Skeletal muscle satellite cell (primary cell): Measurements from ENCODE around the gene TUBGCP5.
A peak's percentile ranks its signal among the peaks of the same experiment; 100 is the strongest.

Source experiments
- H3K27me3 ChIP-seq: 2 replicates; pipeline ENCODE4 v1.7.0; 2013; ENCODE audit warnings: low read length; ENCODE audit not compliant: control insufficient read depth, insufficient read depth
- H3K36me3 ChIP-seq: 2 replicates; pipeline ENCODE4 v1.7.0; 2013; ENCODE audit warnings: mild to moderate bottlenecking, control low read depth, low read length; ENCODE audit not compliant: insufficient read depth
- H3K4me1 ChIP-seq: 2 replicates; pipeline ENCODE4 v1.7.0; 2013; ENCODE audit warnings: low read length; ENCODE audit not compliant: control insufficient read depth, insufficient read depth
- H3K4me2 ChIP-seq: 2 replicates; pipeline ENCODE4 v1.7.0; 2013; ENCODE audit warnings: mild to moderate bottlenecking, low read length
- H3K4me3 ChIP-seq: 2 replicates; pipeline ENCODE4 v1.7.0; 2013; ENCODE audit warnings: low read length
- H3K9ac ChIP-seq: 2 replicates; pipeline ENCODE4 v1.7.0; 2013; ENCODE audit warnings: mild to moderate bottlenecking, low read depth, low read length, moderate library complexity
- H3K9me3 ChIP-seq: replicated peaks from 2 replicates; pipeline ENCODE4 v1.7.0; 2013; ENCODE audit warnings: mild to moderate bottlenecking, control low read depth, low read length

The TUBGCP5 gene

DNA sequence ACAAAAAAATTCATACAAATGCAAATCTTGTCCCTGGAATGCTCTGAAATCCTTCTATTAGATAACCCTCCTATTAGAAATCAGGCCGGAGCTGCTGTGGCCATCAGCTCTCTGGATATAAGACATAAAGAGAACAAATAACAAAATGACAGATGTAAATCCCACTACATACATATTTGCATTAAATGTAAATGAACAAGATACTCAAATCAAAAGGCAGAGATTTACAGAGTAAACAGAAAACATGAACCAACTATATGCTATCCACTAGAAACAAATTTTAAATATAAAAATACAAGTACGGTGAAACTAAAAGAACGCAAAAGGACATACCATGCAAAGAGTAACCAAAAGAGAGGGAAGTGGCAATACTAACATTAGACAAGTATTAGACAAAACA lies 69.9 kb downstream of the TUBGCP5 start:
- no peaks in the 10 kb centered on the region for H3K9me3 ChIP-seq
- H3K4me2 ChIP-seq, result no peak overlapping the region
- H3K4me1 ChIP-seq, result peaks cover 23% of the 10 kb centered on the region
- no peak overlapping the region for H3K4me3 ChIP-seq
- H3K27me3 ChIP-seq, result no peaks in the 10 kb centered on the region
- H3K36me3 ChIP-seq, result peaks cover 5% of the 10 kb centered on the region
- no peak overlapping the region for H3K9ac ChIP-seq

DNA sequence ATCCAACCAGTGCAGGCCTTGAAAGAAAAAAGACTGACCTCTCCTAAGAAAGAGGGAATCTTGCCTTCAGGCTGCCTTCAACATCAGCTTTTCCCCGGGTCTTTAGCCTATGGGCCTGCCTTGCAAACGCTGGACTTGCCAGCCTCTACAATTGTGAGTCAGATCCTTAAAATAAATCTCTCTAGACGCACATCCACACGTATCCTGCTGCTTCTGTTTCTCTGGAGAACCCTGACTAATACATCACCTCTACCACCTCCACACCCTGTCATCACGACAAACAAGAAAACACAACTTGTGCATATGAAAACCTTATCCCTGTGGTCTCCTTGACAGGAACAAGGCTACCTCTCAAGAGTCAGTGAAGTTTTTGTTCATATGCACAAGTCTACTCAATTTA lies 71.0 kb downstream of the TUBGCP5 start:
- Histone ChIP-seq H3K9ac (peak overlapping the region; percentile 44), H3K27me3 (no peaks in the 10 kb centered on the region), H3K9me3 (no peaks in the 10 kb centered on the region), H3K4me1 (peaks cover 34% of the 10 kb centered on the region), H3K36me3 (peaks cover 5% of the 10 kb centered on the region), H3K4me3 (peak overlapping the region; percentile 22), H3K4me2 (peak overlapping the region; percentile 66)

DNA sequence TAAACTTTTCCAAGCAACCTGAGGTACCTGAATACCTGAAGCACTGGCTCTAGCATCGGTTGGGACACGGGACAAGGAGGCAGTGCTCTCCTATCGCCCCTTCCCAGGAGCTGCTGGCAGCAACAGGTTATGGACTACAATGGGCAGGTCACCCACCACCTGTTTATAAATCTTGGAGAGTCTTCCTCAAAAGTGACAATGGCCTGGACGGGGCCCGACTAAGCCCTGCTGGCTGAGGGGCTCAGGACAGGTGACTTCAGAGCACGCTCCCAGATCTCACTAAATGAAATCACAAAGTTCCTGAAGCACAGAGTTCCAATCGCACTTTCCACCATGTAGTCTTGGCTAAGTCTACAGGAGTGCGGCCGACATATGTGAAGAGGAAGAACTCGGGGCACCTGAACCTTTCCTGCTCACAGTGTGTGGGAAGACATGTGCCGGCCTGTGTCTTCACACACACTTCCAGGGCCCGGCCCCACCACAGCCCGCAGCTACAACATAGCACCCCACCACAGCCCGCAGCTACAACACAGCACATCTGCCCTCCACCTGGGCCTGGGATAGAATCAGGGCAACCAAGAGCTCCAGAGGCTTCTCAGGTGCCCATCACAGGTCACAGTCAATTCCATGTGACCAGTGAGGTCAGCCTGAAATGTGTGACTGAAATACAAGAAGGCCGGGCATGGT lies 72.1 kb downstream of the TUBGCP5 start:
- Histone ChIP-seq H3K9me3 (no peaks in the 10 kb centered on the region), H3K27me3 (no peaks in the 10 kb centered on the region), H3K4me2 (no peak overlapping the region), H3K4me1 (peaks cover 37% of the 10 kb centered on the region), H3K4me3 (no peak overlapping the region), H3K36me3 (peaks cover 5% of the 10 kb centered on the region), H3K9ac (no peak overlapping the region)

DNA sequence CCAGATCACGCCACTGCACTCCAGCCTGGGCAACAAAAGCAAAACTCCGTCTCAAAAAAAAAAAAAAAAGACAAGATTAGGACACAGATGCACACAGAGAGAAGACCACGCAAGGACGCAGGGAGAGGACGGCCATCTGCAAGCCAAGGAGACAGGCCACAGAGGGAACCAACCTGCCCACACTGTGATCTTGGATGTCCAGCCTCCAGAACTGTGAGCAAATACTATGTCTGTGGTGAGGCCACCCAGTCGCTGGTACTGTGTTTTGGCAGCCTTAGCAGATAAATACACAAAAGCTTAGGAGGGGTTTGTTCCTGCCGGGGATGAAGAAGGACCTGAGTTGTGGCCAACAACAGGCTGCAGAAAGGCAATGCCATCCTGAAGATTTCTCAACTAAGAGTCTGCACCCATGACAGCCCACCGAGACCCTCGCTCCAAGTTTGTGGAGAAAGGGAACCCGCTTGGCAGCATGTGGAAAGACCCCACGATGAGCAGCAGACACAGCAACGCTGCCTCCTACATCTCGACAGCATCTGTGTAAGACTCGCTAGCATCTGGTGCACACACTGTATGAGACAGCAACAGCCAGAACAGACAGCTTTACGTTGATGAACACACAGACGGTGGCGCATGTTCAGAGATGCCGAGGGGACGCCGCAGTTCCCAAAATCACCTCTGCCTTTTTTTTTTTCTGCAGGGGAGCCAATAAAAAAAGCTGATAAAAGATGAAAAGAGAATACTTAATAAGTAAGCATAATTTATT lies 72.9 kb downstream of the TUBGCP5 start:
- no peak overlapping the region for H3K4me3 ChIP-seq
- no peaks in the 10 kb centered on the region for H3K27me3 ChIP-seq
- peaks cover 5% of the 10 kb centered on the region for H3K36me3 ChIP-seq
- no peaks in the 10 kb centered on the region for H3K9me3 ChIP-seq
- H3K9ac ChIP-seq, result no peak overlapping the region
- peaks cover 45% of the 10 kb centered on the region for H3K4me1 ChIP-seq
- H3K4me2 ChIP-seq, result no peak overlapping the region

- Histone ChIP-seq H3K4me1 (peaks cover 45% of the 10 kb centered on the region), H3K4me2 (peak overlapping the region; percentile 60), H3K27me3 (no peaks in the 10 kb centered on the region), H3K9ac (peak overlapping the region; percentile 44), H3K9me3 (no peaks in the 10 kb centered on the region), H3K36me3 (peaks cover 5% of the 10 kb centered on the region), H3K4me3 (no peak overlapping the region)
Measured at GRCh38 chr15:22963641-22964040, 75.7 kb downstream of the TUBGCP5 start.

DNA sequence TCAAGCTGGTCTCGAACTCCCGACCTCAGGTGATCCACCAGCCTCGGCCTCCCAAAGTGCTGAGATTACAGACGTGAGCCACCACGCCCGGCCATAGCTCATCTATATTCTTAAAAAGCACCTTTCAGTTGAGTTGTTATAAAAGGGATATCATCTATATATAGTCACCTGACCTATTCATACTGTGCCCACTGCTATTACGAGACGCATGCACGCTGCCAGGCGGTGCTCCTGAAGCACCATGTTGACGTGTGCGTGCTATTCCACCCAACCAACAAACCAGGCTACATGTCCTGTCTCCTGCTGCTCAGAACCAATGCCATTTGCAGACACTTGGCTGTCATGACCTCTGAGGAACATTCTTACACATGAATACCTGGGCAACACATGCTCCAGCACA lies 76.8 kb downstream of the TUBGCP5 start:
- H3K4me3 ChIP-seq, result no peak overlapping the region
- H3K27me3 ChIP-seq, result no peaks in the 10 kb centered on the region
- H3K36me3 ChIP-seq, result peaks cover 5% of the 10 kb centered on the region
- H3K4me2 ChIP-seq, result no peak overlapping the region
- no peaks in the 10 kb centered on the region for H3K9me3 ChIP-seq
- H3K9ac ChIP-seq, result no peak overlapping the region
- peaks cover 35% of the 10 kb centered on the region for H3K4me1 ChIP-seq

DNA sequence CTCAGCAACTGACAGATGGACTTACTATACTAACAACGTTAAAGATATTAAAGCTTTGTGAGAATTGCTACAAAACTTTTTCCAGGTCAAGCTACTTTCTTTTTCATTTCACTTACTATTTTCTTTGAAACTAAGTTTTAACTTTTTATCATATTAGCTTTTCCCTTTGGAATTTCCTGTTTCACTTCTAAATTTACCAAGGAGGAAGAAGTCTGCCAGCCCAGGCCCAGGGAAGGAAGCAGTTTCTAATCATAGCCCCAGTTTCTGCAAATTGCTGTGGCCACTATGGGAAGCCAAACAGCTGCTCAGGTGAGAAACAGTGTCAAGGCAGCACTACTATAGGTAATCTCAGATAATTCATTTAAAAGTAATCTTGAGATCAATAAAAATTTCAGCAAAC lies 77.6 kb downstream of the TUBGCP5 start:
- Histone ChIP-seq H3K4me3 (peak overlapping the region; percentile 9), H3K4me2 (peak overlapping the region; percentile 37), H3K4me1 (peaks cover 31% of the 10 kb centered on the region), H3K9ac (peak overlapping the region; percentile 33), H3K36me3 (peaks cover 5% of the 10 kb centered on the region), H3K27me3 (no peaks in the 10 kb centered on the region), H3K9me3 (no peaks in the 10 kb centered on the region)

DNA sequence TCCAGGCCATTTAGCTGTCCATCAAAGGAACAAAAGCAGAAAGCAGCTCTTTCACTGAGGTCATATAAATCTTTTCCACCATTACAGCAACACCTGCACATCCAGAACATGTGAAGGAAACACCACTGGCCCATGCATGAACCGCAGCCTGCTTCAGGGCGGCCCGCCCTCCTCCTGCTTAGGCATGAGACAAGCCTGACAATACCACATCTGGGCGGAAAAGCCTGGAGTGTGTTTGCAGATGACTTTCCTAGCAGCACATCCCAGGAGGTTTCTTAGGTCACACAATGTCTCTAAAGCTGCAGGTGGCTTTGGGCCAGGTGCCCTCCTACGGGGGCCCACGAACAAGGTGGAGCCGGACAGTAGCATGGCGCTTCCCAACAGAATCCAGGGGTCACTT lies 78.8 kb downstream of the TUBGCP5 start:
- Histone ChIP-seq H3K4me2 (no peak overlapping the region), H3K4me1 (peaks cover 31% of the 10 kb centered on the region), H3K9ac (no peak overlapping the region), H3K9me3 (no peaks in the 10 kb centered on the region), H3K36me3 (no peaks in the 10 kb centered on the region), H3K27me3 (no peaks in the 10 kb centered on the region), H3K4me3 (no peak overlapping the region)

- Histone ChIP-seq H3K4me1 (peaks cover 31% of the 10 kb centered on the region), H3K9me3 (no peaks in the 10 kb centered on the region), H3K27me3 (no peaks in the 10 kb centered on the region), H3K4me3 (no peak overlapping the region), H3K9ac (no peak overlapping the region), H3K4me2 (no peak overlapping the region), H3K36me3 (no peaks in the 10 kb centered on the region)
Measured at GRCh38 chr15:22960126-22960525, 79.2 kb downstream of the TUBGCP5 start.

GRCh38 chr15:22959321-22960101 lies 79.9 kb downstream of the TUBGCP5 start:
- no peak overlapping the region for H3K9ac ChIP-seq
- no peaks in the 10 kb centered on the region for H3K36me3 ChIP-seq
- H3K4me2 ChIP-seq, result no peak overlapping the region
- H3K27me3 ChIP-seq, result no peaks in the 10 kb centered on the region
- no peaks in the 10 kb centered on the region for H3K9me3 ChIP-seq
- H3K4me3 ChIP-seq, result no peak overlapping the region
- peaks cover 28% of the 10 kb centered on the region for H3K4me1 ChIP-seq

DNA sequence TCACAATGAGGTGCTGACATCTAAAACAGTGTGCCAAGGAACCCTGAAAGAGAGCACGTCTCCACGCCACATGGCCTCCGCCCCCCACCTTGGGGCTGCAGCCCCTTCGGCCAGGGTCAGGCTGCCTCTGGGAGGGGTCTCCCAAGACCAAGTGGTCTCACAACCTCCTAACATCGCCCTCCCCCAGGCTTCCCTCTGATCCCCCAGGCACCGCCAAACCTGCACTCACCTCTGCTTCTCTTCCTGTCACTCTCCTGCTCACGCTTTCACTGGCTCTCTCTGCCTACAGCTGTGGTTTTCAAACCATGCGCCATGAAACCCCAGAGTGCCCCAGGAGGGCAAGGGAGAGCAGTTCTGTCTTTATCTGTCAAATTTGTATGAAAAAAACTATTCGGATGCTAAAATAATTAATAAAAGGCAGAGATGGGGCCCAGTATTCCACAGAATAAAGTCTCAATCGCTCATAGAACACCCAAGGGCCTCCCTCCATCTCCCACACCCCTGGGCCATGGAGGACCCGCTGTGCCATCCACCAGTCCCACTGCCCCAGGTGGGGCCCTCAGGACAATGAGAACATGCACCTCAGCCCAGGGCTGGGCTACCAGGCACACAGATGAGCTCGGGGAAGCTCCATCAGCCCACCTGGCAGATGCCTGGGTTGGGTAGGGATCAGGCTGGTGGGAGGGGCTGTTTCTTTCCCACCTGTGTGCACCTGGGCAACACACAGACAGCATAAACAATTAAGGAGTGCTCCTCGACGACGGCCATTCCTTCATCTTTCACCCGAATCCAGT lies 80.7 kb downstream of the TUBGCP5 start:
- H3K4me3 ChIP-seq, result no peak overlapping the region
- no peak overlapping the region for H3K9ac ChIP-seq
- no peaks in the 10 kb centered on the region for H3K36me3 ChIP-seq
- H3K4me1 ChIP-seq, result peaks cover 20% of the 10 kb centered on the region
- H3K4me2 ChIP-seq, result no peak overlapping the region
- H3K9me3 ChIP-seq, result no peaks in the 10 kb centered on the region
- no peaks in the 10 kb centered on the region for H3K27me3 ChIP-seq
